HG02840 (cell line): Measurements from ENCODE around the gene CACNB1.
"Not testable (repeated sequence)": the region's sequence is repeated elsewhere in the genome, so short reads cannot be mapped to it uniquely, and the experiment has no call there.

Experiments
- ATAC-seq: cut with Tn5 transposase; IDR thresholded peaks from one replicate; pipeline ENCODE4 v1.9.1; 2021; ENCODE audit warnings: mild to moderate bottlenecking, moderate library complexity, moderate number of reproducible peaks; ENCODE audit not compliant: unreplicated experiment, low FRiP score

Gene CACNB1

GRCh38 chr17:39129544-39129943, 67.9 kb downstream of the CACNB1 start:
- not testable (repeated sequence) for ATAC-seq

GRCh38 chr17:39126436-39126835, 71.0 kb downstream of the CACNB1 start:
- ATAC-seq: no peak

GRCh38 chr17:39125143-39125875, 72.2 kb downstream of the CACNB1 start:
- no peak for ATAC-seq

- ATAC-seq: no peak
Measured at GRCh38 chr17:39123627-39124026, 73.8 kb downstream of the CACNB1 start.
